HCEC 1CT (cell line): ENCODE results near the gene FKBP7.
"Not testable (repeated sequence)": the region's sequence is repeated elsewhere in the genome, so short reads cannot be mapped to it uniquely, and the experiment has no call there.

Source experiments
- DNase-seq: peaks from one replicate; pipeline ENCODE4 v3.0.0-alpha.2; 2017

The FKBP7 gene

DNA sequence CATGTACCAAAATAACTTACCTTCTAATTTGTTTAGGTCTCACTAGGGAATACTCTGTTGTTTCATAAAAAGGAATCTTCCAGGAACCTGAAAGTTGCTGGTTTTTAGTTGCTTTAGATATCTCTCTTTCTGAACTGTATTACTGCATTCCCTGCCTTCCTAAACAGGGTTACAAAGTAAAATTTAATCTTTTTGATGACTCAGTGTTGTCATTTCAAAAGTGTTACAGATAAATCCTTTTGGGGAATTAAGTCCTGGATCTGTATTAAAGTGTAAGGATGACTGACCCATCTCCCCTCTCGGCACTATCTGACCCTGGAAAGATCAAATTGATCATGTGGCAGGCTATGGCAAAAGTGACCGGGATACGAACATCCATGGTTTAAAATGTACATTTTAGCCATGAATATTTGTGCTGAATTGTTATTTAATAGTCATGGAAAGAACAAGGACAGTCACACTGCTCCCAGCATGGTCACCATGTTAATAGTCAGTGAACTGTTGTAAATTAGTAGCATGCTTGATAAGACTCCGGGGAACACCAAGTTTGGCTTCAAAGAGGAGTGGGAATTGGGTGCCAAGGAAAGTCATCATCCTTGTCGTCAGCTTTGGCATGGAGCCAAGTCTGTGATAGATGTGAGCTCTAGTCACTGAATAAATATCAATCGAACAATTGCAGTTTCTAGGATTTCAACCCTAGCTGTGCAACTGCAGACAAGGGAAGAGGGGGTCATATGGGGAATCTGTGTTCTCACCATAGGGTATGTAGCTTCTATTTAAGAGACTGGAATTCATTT, 6.0 kb upstream of the FKBP7 start:
- DNase-seq: peak; percentile 15

DNA sequence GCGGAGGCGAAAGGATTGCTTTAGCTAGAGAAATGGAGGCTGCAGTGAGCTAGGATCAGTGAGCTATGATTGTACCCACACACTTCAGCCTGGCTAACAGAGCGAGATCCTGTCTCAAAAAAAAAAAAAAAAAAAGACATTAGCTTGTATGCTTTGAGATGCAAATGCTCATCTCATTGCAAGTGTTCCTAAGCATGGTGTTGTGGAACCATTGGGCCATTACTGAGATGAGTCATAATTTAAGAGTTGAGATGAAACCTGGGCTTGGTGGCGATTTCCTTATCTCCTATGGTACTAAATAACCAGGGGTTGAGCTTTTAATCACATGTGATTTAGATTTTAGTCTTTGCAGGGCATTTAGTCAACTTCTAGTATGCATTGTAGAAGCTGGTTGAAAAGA, 4.0 kb upstream of the FKBP7 start:
- DNase-seq: no peak

- DNase-seq: peak; percentile 97
Measured at GRCh38 chr2:178480227-178481181, 2.1 kb upstream of the FKBP7 start, which contains the start of gene PLEKHA3. Gene PLEKHA3, plus strand, starts transcription at chr2:178480457. Its CDS starts 413 bp downstream, at chr2:178480870.

GRCh38 chr2:178479758-178480226, 1.4 kb upstream of the FKBP7 start:
- DNase-seq: no peak

DNA sequence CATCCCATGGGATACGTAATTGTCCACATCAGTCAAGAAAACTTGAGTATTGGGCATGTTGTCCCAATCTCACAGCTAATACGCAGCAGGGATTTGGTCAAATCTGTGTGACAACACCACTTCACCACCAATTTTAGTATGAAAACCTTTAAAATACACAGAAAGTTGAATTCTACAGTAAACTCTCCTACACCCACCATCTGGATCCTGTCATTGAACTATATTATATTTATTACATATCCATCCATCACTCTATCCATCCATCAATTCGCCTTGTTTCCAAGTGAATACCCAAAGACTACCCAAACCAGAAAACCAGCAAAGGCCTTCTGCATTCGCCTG, 846 bp upstream of the FKBP7 start:
- DNase-seq: no peak

GRCh38 chr2:178478130-178478438, 316 bp downstream of the FKBP7 start:
- no peak for DNase-seq

GRCh38 chr2:178477443-178478129, 814 bp downstream of the FKBP7 start:
- no peak for DNase-seq

- DNase-seq: no peak
Measured at GRCh38 chr2:178476477-178476876, 1.9 kb downstream of the FKBP7 start.

DNA sequence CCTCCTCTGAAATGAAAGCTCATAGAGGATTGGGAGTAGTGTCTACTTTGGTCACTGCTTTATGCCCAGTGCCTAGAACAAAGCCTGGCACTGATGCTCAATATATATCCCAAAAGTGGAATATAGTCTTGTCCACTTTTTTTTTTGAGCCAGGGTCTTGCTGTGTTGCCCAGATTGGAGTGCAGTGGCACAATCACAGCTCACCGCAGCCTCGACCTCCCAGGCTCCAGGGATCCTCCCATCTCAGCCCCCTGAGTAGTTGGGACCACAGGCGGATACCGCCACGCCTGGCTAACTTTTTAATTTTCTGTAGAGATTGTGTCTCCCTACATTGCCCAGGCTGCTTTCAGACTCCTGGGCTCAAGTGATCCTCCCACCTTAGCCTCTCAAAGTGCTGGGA, 3.8 kb downstream of the FKBP7 start:
- DNase-seq: no peak

DNA sequence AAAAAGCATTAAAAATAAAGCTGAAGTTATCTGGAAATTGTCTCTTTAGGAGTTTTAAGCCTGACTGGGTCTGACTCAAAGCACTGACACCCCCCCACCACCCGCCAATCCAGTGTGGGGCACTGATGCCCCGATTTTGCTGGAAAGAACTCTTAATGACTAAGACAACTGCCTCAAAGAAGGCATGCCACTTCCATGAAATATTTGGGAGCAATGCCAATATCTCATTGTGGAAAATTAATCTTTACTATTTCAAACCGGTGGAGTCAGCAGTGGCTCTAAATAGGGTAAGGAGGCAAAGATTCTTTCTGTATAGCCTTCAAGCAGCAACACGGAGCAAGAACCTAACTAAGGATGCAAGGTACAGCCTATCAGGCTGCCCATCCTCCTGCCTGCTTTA, 4.5 kb downstream of the FKBP7 start:
- DNase-seq: no peak

DNA sequence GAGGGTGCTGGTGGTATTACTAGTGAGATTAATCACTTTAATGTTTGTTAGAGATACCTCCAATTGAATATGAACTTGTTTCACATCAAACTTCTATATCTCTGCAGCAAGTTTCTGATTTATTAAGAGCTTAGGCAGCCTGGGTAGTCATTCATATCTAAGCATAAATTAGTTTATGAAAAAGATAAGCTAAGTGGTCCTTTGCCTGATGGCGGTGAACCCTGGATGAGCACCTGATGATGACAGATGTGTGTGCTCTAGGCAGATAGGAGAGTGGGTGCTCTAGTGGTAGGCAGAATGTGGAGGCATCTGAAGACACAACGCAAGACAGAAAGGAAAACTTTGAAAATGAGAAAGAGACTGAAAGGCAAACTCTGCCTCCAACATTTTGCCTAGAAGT, 5.0 kb downstream of the FKBP7 start:
- no peak for DNase-seq

DNA sequence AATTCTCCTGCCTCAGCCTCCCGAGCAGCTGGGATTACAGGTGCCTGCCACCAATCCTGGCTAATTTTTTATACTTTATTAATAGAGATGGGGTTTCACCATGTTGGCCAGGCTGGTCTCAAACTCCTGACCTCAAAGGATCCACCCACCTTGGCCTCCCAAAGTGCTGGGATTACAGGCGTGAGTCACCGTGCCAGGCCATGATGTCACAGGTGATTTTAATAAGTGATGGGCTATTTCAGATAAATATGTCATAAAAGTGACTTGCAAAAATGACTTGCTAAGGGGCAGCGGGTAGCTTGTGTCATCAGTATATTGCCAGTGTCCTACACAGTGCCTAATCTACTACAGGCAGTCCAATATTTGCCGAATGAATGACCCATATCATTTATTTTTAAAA, 7.1 kb downstream of the FKBP7 start:
- not testable (repeated sequence) for DNase-seq

DNA sequence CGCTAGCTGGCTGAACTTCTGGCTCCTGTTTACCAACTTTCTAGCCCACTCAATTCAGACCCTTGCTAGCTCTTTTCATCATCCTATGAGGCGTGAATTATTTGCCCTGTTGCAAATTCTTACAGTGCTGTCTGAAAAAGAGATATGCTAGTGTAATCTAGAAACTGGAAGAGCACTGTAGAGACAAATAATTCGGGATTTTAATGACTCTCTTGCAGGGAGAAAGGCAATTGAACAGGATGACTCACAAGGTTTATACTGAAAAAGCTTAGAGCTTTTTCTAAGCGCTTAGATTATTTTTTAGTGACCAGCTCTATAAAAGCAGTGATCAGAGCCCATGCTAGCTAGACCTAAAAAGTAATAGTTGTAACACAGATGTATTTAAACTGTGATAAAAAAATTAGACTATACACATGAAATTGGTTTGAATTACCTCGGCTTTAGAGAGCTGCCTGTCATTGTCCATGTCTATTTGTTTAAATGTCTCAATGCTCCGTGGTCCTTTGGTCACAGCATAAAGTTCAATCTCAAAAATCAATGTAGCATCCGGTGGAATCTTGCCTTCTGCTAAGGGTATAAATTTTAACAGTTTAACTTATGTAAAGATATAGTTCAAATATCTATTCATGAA, 9.1 kb downstream of the FKBP7 start:
- no peak for DNase-seq

DNA sequence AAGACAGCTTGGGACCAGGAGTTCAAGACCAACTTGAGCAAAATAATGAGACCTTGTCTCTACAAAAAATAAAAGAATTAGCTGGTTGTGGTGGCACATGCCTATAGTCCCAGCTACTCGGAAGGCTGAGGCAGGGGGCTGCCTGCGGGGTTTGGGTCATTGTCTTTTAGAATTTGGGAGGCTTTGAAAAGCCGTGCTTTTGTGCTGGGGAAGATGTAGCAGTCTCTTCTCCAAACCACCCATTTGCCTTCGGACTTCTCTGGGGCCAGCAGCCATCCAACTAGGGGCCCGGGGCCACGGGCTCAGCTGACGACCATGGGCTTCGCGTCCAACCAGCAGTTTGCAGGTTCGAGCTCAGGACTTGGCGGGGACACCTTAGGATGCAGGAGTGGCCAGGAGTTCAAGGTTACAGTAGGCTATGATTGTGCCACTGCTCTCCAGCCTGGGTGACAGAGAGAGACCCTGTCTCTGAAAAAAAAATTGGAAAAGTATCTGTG, 21.0 kb downstream of the FKBP7 start:
- DNase-seq: no peak

- no peak for DNase-seq
Measured at GRCh38 chr2:178455947-178456346, 22.5 kb downstream of the FKBP7 start.

DNA sequence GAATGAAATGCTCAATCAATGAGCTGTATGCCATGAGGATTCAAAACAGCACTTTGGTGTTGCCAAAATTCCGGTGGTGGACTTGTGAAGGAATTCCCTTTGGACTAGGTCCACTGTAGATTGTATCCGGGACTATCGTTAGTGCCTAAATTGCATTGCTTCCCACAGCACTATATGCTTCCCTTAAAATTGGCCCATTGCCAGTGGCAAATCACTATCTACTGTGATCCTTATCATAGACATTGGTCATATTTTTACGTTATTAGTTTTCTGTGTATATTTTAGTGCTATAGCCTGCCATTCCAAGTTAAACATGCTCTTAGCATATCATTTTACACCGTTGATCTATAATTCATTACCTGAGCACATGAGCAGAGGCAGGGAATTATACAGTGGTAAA, 25.5 kb downstream of the FKBP7 start:
- DNase-seq: no peak

DNA sequence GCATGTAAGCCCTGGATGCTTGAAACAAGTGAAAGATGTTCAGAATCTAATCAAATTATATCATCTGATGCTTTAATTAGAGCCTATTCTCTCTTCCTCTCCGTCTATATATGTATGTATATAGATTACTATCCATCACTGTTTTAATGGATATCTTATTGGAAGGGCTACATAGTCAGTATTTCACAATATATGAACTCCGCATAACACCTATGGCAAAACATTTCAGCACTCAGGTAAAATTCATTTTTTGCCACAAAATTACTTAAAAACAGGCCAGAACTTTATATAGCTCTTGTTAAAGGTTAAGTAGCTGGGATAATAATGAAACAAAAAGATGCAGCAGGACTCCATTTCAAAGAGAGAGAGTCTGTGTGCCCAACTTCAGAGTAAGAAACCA, 26.1 kb downstream of the FKBP7 start:
- no peak for DNase-seq

DNA sequence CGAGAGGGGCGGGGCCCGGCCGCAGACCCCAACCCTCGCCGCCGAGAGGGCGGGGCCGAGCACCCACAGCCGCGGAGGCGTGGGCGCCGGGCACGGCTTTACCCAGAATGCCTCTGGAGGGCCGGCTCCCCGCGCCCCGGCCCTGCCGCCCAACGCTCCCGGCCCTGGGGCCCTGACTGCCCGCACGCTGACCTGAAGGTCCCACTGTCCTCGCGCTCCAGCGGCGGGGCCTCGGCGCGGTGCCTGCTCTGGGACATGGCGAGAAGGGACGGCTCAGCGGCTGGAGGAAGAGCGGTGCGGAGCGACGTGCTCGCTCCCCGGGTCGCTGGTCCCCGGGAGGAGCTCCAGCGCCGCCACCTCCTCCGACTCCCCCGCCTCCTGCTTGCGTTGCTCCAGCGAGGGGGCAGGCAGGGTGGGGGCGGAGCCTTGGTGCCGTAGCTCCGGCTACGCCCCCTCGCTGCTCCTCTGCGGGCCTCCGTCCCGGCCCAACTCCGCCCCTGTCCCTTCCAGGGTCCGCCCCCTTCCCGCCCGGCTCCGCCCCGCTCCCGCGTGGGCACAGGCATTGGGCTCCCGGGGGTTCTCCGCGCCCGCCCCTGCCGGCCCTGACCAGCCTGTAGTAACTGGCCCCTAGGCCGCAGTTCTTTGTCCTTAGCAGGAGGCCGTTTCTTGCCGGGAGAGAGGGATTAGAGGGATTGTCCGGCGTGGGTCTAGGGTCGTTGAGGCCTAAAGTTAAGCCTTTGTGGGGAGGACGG, 27.4 kb downstream of the FKBP7 start, which contains the start of the genes PJVK and PRKRA:
Gene PJVK, plus strand, starts transcription at position 605 of the 752 bp plus-strand sequence. CDS start 2,032 bp downstream, outside the sequence.
Gene PRKRA, minus strand, starts transcription at position 402 of the 752 bp plus-strand sequence. Its CDS starts 145 bp downstream, at position 257.
- peak; percentile 96 for DNase-seq

- no peak for DNase-seq
Measured at GRCh38 chr2:178450524-178450773, 28.0 kb downstream of the FKBP7 start.

DNA sequence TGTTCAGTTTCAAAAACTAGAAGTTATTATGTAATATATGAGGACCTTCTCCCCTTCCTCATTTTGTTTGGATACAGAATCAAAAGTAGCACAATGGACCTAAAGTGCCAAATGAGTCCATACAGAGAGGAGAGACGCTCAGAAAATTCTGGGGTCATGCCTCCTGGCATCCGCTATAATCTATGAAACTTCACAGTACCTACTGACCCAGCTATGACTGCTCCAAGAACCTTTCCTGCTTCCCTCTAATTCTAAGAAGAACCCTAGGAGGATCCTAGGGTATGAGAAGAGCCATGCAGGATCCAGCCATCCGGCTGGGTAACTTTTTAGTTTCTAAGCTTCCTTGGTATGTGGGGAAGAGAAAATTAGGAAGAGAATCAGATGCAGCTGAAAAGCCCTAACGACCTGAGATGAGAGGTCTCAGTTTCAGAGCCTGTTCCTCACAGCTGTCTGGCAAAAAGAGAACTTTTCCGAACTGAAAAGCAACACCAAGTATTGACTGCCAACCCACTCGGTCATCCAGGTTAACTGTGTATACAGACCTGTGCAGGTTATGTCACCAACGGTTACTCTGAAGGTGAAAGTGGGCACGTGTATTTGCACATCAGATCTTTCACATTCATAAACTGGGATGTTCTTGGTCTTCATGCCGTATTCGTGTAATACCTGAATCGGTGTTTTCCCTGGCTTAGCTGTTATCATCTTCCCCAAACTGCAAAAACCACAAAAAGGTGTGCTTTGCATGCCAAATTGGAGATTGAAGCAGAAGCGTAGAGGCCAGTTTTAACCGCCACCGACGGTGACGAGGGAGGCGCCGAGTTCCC, 28.5 kb downstream of the FKBP7 start:
- DNase-seq: peak; percentile 13
